Fibroblast of lung (primary cell): ENCODE results near the gene SNRPD1. TPM values are rescaled to one million over a fixed set of nuclear protein-coding genes. Genes with fewer than 3 reads are reported as not detected.

Source experiments
- DNase-seq, 2 donors: peaks; one replicate each; pipeline versions ENCODE4 v3.0.0 to v3.0.0-alpha.2; 2010; ENCODE audit warnings: low read depth in 2 of 2
- H2AFZ ChIP-seq: 2 replicates; pipeline ENCODE4 v1.5.1; 2012; ENCODE audit warnings: low read length, control low read depth, inconsistent platforms
- H3K27ac ChIP-seq: 2 replicates; pipeline ENCODE4 v1.5.1; 2011; ENCODE audit warnings: low read length, control low read depth; ENCODE audit not compliant: insufficient read depth
- H3K27me3 ChIP-seq: 2 replicates; pipeline ENCODE4 v1.5.1; 2011; ENCODE audit warnings: mild to moderate bottlenecking, low read length; ENCODE audit not compliant: control insufficient read depth, insufficient read depth
- H3K36me3 ChIP-seq: 2 replicates; pipeline ENCODE4 v1.5.1; 2011; ENCODE audit warnings: low read length; ENCODE audit not compliant: control insufficient read depth, insufficient read depth
- H3K4me1 ChIP-seq: 2 replicates; pipeline ENCODE4 v1.5.1; 2011; ENCODE audit warnings: low read length; ENCODE audit not compliant: control insufficient read depth, insufficient read depth; ENCODE audit errors: extremely low read depth
- H3K4me2 ChIP-seq: 2 replicates; pipeline ENCODE4 v1.5.1; 2011; ENCODE audit warnings: low read length, control low read depth; ENCODE audit not compliant: insufficient read depth; ENCODE audit errors: extremely low read depth
- H3K4me3 ChIP-seq, 4 experiments: fragments of 200-600 bp in 1 of 4; sonication (generic) in 1 of 4; replicated peaks in 1 of 4; 2 replicates each; pipeline ENCODE4 v1.5.1; 2011 to 2016; ENCODE audit warnings: low read length in 4 of 4, low read depth in 3 of 4, mild to moderate bottlenecking in 3 of 4, control low read depth in 2 of 4, inconsistent platforms in 1 of 4, mixed read lengths in 1 of 4; ENCODE audit not compliant: insufficient read depth in 1 of 4; ENCODE audit errors: control extremely low read depth in 1 of 4
- H3K79me2 ChIP-seq: 2 replicates; pipeline ENCODE4 v1.5.1; 2012; ENCODE audit warnings: mild to moderate bottlenecking, low read length, inconsistent platforms; ENCODE audit not compliant: control insufficient read depth, insufficient read depth
- H3K9ac ChIP-seq: 2 replicates; pipeline ENCODE4 v1.5.1; 2011; ENCODE audit warnings: mild to moderate bottlenecking, low read length, control low read depth; ENCODE audit not compliant: insufficient read depth
- H3K9me3 ChIP-seq: 2 replicates; pipeline ENCODE4 v1.5.1; 2012; ENCODE audit warnings: low read depth, low read length; ENCODE audit not compliant: control insufficient read depth, insufficient read depth
- H4K20me1 ChIP-seq: 2 replicates; pipeline ENCODE4 v1.5.1; 2011; ENCODE audit warnings: low read length; ENCODE audit not compliant: control insufficient read depth, insufficient read depth; ENCODE audit errors: extremely low read depth
- CTCF ChIP-seq, 2 donors: IDR thresholded peaks in 1 of 2; conservative IDR thresholded peaks in 1 of 2; 1 replicate in 1 of 2; 2 replicates in 1 of 2; pipeline ENCODE4 v1.5.1; 2011 to 2012; ENCODE audit warnings: low read length in 2 of 2, control low read depth in 1 of 2, inconsistent platforms in 1 of 2, low read depth in 1 of 2, mild to moderate bottlenecking in 1 of 2
- EZH2 ChIP-seq: IDR thresholded peaks from 2 replicates; pipeline ENCODE4 v1.5.1; 2012; ENCODE audit warnings: low read length, control low read depth, mild to moderate bottlenecking; ENCODE audit errors: missing control alignments
- polyA plus RNA-seq, 2 donors: library from polyadenylated mRNA; depleted of rRNA in 1 of 2; stranded (reverse) in 1 of 2; unstranded in 1 of 2; fragments of >200 nt; gene quantifications; 2 replicates each; pipeline ENCODE4 v1.2.1, GENCODE V29; 2011 to 2012; ENCODE audit warnings: missing spikeins in 1 of 2
- total RNA-seq: library from RNA; depleted of rRNA; stranded (reverse); fragments of >200 nt; gene quantifications from 2 replicates; pipeline ENCODE4 v1.2.1, GENCODE V29; 2014

SNRPD1 gene
- total and polyA plus RNA-seq, 2 donors (not counting 1 experiment from before 2014, with no cell fraction given) = 10.2 to 26.2 TPM

DNA sequence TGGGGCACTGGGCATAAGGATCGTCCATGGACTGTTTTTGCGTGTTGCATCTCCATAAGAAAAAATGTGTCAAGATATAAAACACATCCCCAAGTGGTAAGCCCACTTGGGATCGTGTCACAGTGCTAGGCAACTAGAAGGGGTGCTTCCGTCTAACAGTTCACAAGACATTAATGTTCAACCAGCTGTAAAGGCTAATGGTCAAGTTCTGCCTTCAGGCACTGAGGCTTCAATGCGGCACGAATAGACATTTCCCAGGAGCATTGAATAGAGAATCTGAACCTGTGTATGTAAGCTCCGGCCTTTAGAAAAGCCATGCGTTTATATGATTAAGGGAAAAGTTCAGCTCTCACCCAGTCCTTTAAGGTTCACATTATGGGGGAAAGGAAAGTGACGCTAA lies 50.5 kb downstream of the SNRPD1 start:
- Histone ChIP-seq H3K4me1 (no peaks in the 10 kb centered on the region), H3K36me3 (no peaks in the 10 kb centered on the region), H3K27ac (no peak overlapping the region), H4K20me1 (no peaks in the 10 kb centered on the region), H3K27me3 (no peaks in the 10 kb centered on the region), H3K79me2 (no peaks in the 10 kb centered on the region), H3K4me3 (no peak overlapping the region), H3K9me3 (no peaks in the 10 kb centered on the region), H2AFZ (no peak overlapping the region), H3K9ac (no peak overlapping the region), H3K4me2 (no peak overlapping the region)
- TF ChIP-seq EZH2 = no peak
- no peak for TF ChIP-seq CTCF (conservative IDR thresholded peaks at IDR 0.05 in 1 of 2, IDR thresholded peaks at IDR 0.05 in 1 of 2; ENCODE audit: low read depth in 1 of 2, low read length in 2 of 2)
- DNase-seq = no peak

DNA sequence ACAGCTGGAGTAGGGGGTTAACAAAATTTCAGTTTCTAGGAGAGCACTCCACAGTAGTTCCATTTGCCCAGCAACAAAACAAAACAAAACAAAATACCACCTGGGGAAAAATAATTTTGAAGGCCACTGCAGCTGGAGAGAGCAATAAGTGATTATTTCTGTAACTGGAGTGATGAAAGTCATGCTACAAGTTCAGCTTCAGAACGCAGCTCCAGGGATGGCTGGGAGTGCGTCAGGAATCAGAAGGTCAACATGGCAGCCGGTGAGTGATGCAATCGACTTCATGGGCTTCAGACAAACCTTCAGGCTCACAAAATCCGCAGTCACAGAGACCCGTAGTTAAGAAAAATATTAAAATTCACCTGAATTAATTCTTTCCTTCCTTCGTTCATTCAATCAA lies 51.5 kb downstream of the SNRPD1 start:
- TF ChIP-seq EZH2 = no peak
- no peak for TF ChIP-seq CTCF (conservative IDR thresholded peaks at IDR 0.05 in 1 of 2, IDR thresholded peaks at IDR 0.05 in 1 of 2; ENCODE audit: low read depth in 1 of 2, low read length in 2 of 2)
- H4K20me1 ChIP-seq = no peaks in the 10 kb centered on the region
- H3K4me1 ChIP-seq = no peaks in the 10 kb centered on the region

GRCh38 chr18:21664069-21664468 lies 52.0 kb downstream of the SNRPD1 start:
- no peaks in the 10 kb centered on the region for H3K27me3 ChIP-seq
- no peak overlapping the region for H3K4me3 ChIP-seq
- no peak overlapping the region for H3K27ac ChIP-seq
- H3K79me2 ChIP-seq = no peaks in the 10 kb centered on the region
- H3K4me1 ChIP-seq = no peaks in the 10 kb centered on the region
- no peak overlapping the region for H3K9ac ChIP-seq
- DNase-seq = no peak
- H3K4me2 ChIP-seq = no peak overlapping the region
- TF ChIP-seq CTCF (conservative IDR thresholded peaks at IDR 0.05 in 1 of 2, IDR thresholded peaks at IDR 0.05 in 1 of 2; ENCODE audit: low read depth in 1 of 2, low read length in 2 of 2) (no peak), EZH2 (no peak)
- no peaks in the 10 kb centered on the region for H4K20me1 ChIP-seq
- no peaks in the 10 kb centered on the region for H3K9me3 ChIP-seq
- no peak overlapping the region for H2AFZ ChIP-seq
- H3K36me3 ChIP-seq = no peaks in the 10 kb centered on the region

More for the DNA sequence above, 51.5 kb downstream of the SNRPD1 start:
- Histone ChIP-seq H3K27me3 (no peaks in the 10 kb centered on the region), H3K4me3 (no peak overlapping the region), H2AFZ (no peak overlapping the region), H3K36me3 (no peaks in the 10 kb centered on the region), H3K4me2 (no peak overlapping the region), H3K9me3 (no peaks in the 10 kb centered on the region), H3K79me2 (no peaks in the 10 kb centered on the region), H3K27ac (no peak overlapping the region), H3K9ac (no peak overlapping the region)
- DNase-seq = no peak
